HCT116 (cell line): ENCODE results near the gene IL6R. TPM values are rescaled to one million over a fixed set of nuclear protein-coding genes. Genes with fewer than 3 reads are reported as not detected.

Experiments used
- ATAC-seq: fragments of 200-7000 bp; cut with Tn5 transposase; 2 replicates; pipeline ENCODE4 v1.9.1; 2020; ENCODE audit warnings: mild to moderate bottlenecking, moderate library complexity
- BruUV-seq: library from RNA; stranded (reverse); fragments of 400-500 nt; replicated peaks from 2 replicates; lab custom pipeline; 2021; lab: Mats Ljungman, UMichigan
- CTCF ChIA-PET: fragments of 300-600 bp; sonication (Branson Sonifier 250); formaldehyde crosslinking; loops from one replicate; lab custom pipeline; 2021; ENCODE audit warnings: antibody characterized with exemption; lab: Charles Lee
- POLR2A ChIA-PET: fragments of 300-600, 350-600 bp; sonication (Branson Sonifier 250); formaldehyde crosslinking; loops from one replicate; lab custom pipeline; 2021; ENCODE audit warnings: antibody characterized with exemption; lab: Charles Lee
- RAD21 ChIA-PET, 2 experiments: fragments of 300-600 bp; sonication (Branson Sonifier 250); formaldehyde crosslinking; loops; one replicate each; lab custom pipeline; 2023; ENCODE audit warnings: low total read pairs in 2 of 2; ENCODE audit not compliant: uncharacterized antibody in 2 of 2, unreplicated experiment in 2 of 2, low non-redundant PET in 1 of 2; lab: Charles Lee
- DNase-seq: peaks from one replicate; pipeline ENCODE4 v3.0.0-alpha.2; 2010; ENCODE audit warnings: low read depth, low spot score
- H2AFZ ChIP-seq: fragments of 200-600 bp; shearing (Covaris generic), sonication (generic); 2 replicates; pipeline ENCODE4 v1.6.1; 2017; ENCODE audit warnings: low read depth, mixed run types, mixed read lengths, antibody characterized with exemption, low read length; ENCODE audit not compliant: poor library complexity, severe bottlenecking
- H3K27ac ChIP-seq: 2 replicates; pipeline ENCODE4 v1.5.1; 2012; ENCODE audit warnings: low read depth, low read length
- H3K27me3 ChIP-seq: fragments of 200-600 bp; sonication (generic); 2 replicates; pipeline ENCODE4 v1.6.1; 2016; ENCODE audit warnings: mixed run types, low read length, mixed read lengths; ENCODE audit not compliant: insufficient read depth
- H3K36me3 ChIP-seq, 2 experiments: fragments of 200-500 bp in 1 of 2; fragments of 200-600 bp in 1 of 2; sonication (Bioruptor generic) in 1 of 2; sonication (generic) in 1 of 2; 2 replicates each; pipeline versions ENCODE4 v1.5.1 to v1.6.1; 2014 to 2016; ENCODE audit warnings: low read length in 2 of 2, inconsistent platforms in 1 of 2, mixed read lengths in 1 of 2, mixed run types in 1 of 2; ENCODE audit not compliant: insufficient read depth in 2 of 2, control insufficient read depth in 1 of 2
- H3K4me1 ChIP-seq, 2 experiments: fragments of 200-600 bp in 1 of 2; sonication (generic) in 1 of 2; 2 replicates each; pipeline versions ENCODE4 v1.5.1 to v1.6.1; 2012 to 2017; ENCODE audit warnings: low read length in 2 of 2, inconsistent platforms in 1 of 2, mild to moderate bottlenecking in 1 of 2, mixed read lengths in 1 of 2, mixed run types in 1 of 2, moderate library complexity in 1 of 2; ENCODE audit not compliant: insufficient read depth in 2 of 2, control insufficient read depth in 1 of 2
- H3K4me2 ChIP-seq: fragments of 200-600 bp; sonication (generic); 2 replicates; pipeline ENCODE4 v1.6.1; 2017; ENCODE audit warnings: mixed run types, low read length, mixed read lengths
- H3K4me3 ChIP-seq, 2 experiments: fragments of 200-600 bp in 1 of 2; sonication (generic) in 1 of 2; replicated peaks in 1 of 2; 2 replicates each; pipeline ENCODE4 v1.5.1; 2011 to 2016; ENCODE audit warnings: low read length in 2 of 2, control low read depth in 1 of 2, low read depth in 1 of 2, mild to moderate bottlenecking in 1 of 2, mixed read lengths in 1 of 2, mixed run types in 1 of 2
- H3K79me2 ChIP-seq: fragments of 200-600 bp; sonication (generic); 2 replicates; pipeline ENCODE4 v1.6.1; 2017; ENCODE audit warnings: mild to moderate bottlenecking, mixed run types, low read length, moderate library complexity, mixed read lengths; ENCODE audit not compliant: insufficient read depth
- H3K9ac ChIP-seq: fragments of 200-600 bp; sonication (generic); 2 replicates; pipeline ENCODE4 v1.6.1; 2016; ENCODE audit warnings: low read length, mixed read lengths
- H3K9me2 ChIP-seq: fragments of 200-600 bp; sonication (generic), shearing (Covaris generic); 2 replicates; pipeline ENCODE4 v1.6.1; 2017; ENCODE audit warnings: mixed run types, mild to moderate bottlenecking, moderate library complexity; ENCODE audit not compliant: insufficient read depth
- H3K9me3 ChIP-seq, 2 experiments: fragments of 200-500 bp in 1 of 2; fragments of 200-600 bp in 1 of 2; sonication (Bioruptor generic) in 1 of 2; sonication (generic) in 1 of 2; 2 replicates each; pipeline ENCODE4 v1.6.1; 2014 to 2017; ENCODE audit warnings: low read length in 2 of 2, mixed read lengths in 2 of 2, inconsistent platforms in 1 of 2, low read depth in 1 of 2, mild to moderate bottlenecking in 1 of 2, mixed run types in 1 of 2, moderate library complexity in 1 of 2; ENCODE audit not compliant: control insufficient read depth in 1 of 2, insufficient read depth in 1 of 2
- H4K20me1 ChIP-seq: fragments of 200-600 bp; sonication (generic), shearing (Covaris generic); 2 replicates; pipeline ENCODE4 v1.6.1; 2017; ENCODE audit warnings: mixed run types, mild to moderate bottlenecking, moderate library complexity; ENCODE audit not compliant: insufficient read depth
- CBX3 ChIP-seq: IDR thresholded peaks from 2 replicates; pipeline ENCODE4 v1.6.1; 2012; ENCODE audit warnings: low read depth
- CTCF ChIP-seq, 3 experiments: fragments of 200-600 bp in 1 of 3; sonication (generic) in 1 of 3; IDR thresholded peaks in 2 of 3; conservative IDR thresholded peaks in 1 of 3; 2 replicates each; pipeline ENCODE4 v1.5.1; 2012 to 2017; ENCODE audit warnings: low read depth in 2 of 3, low read length in 2 of 3, antibody characterized with exemption in 1 of 3, borderline replicate concordance in 1 of 3, control low read depth in 1 of 3, mild to moderate bottlenecking in 1 of 3, mixed read lengths in 1 of 3, mixed run types in 1 of 3, moderate library complexity in 1 of 3; ENCODE audit not compliant: insufficient read depth in 1 of 3
- EGR1 ChIP-seq: IDR thresholded peaks from 2 replicates; pipeline ENCODE4 v1.6.1; 2012; ENCODE audit warnings: low read depth
- JUND ChIP-seq: IDR thresholded peaks from 2 replicates; pipeline ENCODE4 v1.6.1; 2012
- POLR2A ChIP-seq: IDR thresholded peaks from 2 replicates; pipeline ENCODE4 v1.7.0; 2011; ENCODE audit warnings: borderline replicate concordance; ENCODE audit not compliant: insufficient read depth, insufficient read length; ENCODE audit errors: extremely low read depth
- RAD21 ChIP-seq: IDR thresholded peaks from 2 replicates; pipeline ENCODE4 v1.6.1; 2012; ENCODE audit warnings: low read depth, mild to moderate bottlenecking
- SRF ChIP-seq: IDR thresholded peaks from 2 replicates; pipeline ENCODE4 v1.6.1; 2012; ENCODE audit warnings: low read depth
- TCF7L2 ChIP-seq: IDR thresholded peaks from 2 replicates; pipeline ENCODE4 v1.7.0; 2011; ENCODE audit warnings: borderline replicate concordance, inconsistent platforms; ENCODE audit not compliant: insufficient read depth, insufficient read length; ENCODE audit errors: extremely low read depth
- YY1 ChIP-seq: IDR thresholded peaks from 2 replicates; pipeline ENCODE4 v1.6.1; 2011; ENCODE audit warnings: low read length, low read depth, moderate library complexity, mild to moderate bottlenecking; ENCODE audit not compliant: insufficient replicate concordance; ENCODE audit errors: extremely low read depth
- ZBTB33 ChIP-seq: IDR thresholded peaks from 2 replicates; pipeline ENCODE4 v1.6.1; 2011; ENCODE audit warnings: mild to moderate bottlenecking, low read length, moderate library complexity; ENCODE audit not compliant: insufficient replicate concordance; ENCODE audit errors: extremely low read depth
- ZFX ChIP-seq: fragments of 450-650 bp; IDR thresholded peaks from 2 replicates; pipeline ENCODE4 v1.6.1; 2017
- intact Hi-C: fragments of 100-400 bp; cut with micrococcal nuclease; formaldehyde crosslinking; loops from 2 replicates; pipeline ENCODE4 v1.10.0; 2022
- total RNA-seq: library from RNA; stranded (reverse); gene quantifications from one replicate; pipeline ENCODE4 v1.2.1, GENCODE V29; 2021; ENCODE audit not compliant: unreplicated experiment

Gene IL6R
- total RNA-seq, 1 experiment from 2014 or later = 6.8 TPM

- intact Hi-C loops = loop anchor here (1.0 to 10.0 kb wide), 7 partner anchors 66 to 397 kb away; partner anchors contain the start of gene ATP8B2
- POLR2A ChIA-PET = interaction anchor here (0.6 to 1.1 kb wide), 2 partner anchors 46 to 127 kb away, joined by 3 to 4 read pairs; no protein-coding TSS in a partner anchor
- H3K9me2 ChIP-seq = no peaks in the 10 kb centered on the region
- peak; percentile 88 for ATAC-seq
- TF ChIP-seq POLR2A (no peak), TCF7L2 (no peak), YY1 (peak; percentile 81), RAD21 (peak; percentile 97), CBX3 (peak; percentile 37; the same call in 1 of the 2 replicates), ZFX (0 out of 2 replicates have a peak, but pooled peaks have one; percentile 12), EGR1 (no peak), CTCF (IDR thresholded peaks at IDR 0.05 in 2 of 3, conservative IDR thresholded peaks at IDR 0.05 in 1 of 3; ENCODE audit: borderline replicate concordance in 1 of 3, insufficient read depth in 1 of 3, low read depth in 2 of 3, low read length in 2 of 3) (peak; percentile 85 to 97 (median 95)), SRF (peak; percentile 91), ZBTB33 (no peak), JUND (no peak)
- H3K4me1 ChIP-seq = peaks cover 9 to 57% of the 10 kb centered on the region in 2 experiments
- no peak overlapping the region for H3K27ac ChIP-seq
- no peaks in the 10 kb centered on the region for H3K27me3 ChIP-seq
- peak overlapping the region; percentile 28; the same call in 1 of the 2 replicates for H3K4me2 ChIP-seq
- DNase-seq = peak; percentile 86
- peak overlapping the region; percentile 72 for H2AFZ ChIP-seq
- no peaks in the 10 kb centered on the region for H3K9me3 ChIP-seq
- H3K4me3 ChIP-seq = no peak overlapping the region
- no peaks in the 10 kb centered on the region for H3K36me3 ChIP-seq
- CTCF ChIA-PET = interaction anchor here (0.6 to 4.0 kb wide), 15 partner anchors 12 to 538 kb away, joined by 3 to 62 read pairs (median 4); partner anchors contain the start of gene KCNN3
- H3K79me2 ChIP-seq = no peaks in the 10 kb centered on the region
- no peaks in the 10 kb centered on the region for H4K20me1 ChIP-seq
- peak overlapping the region; percentile 21; the same call in 1 of the 2 replicates for H3K9ac ChIP-seq
- RAD21 ChIA-PET = interaction anchor here (0.8 to 2.3 kb wide), 4 partner anchors 66 to 67 kb away, joined by 3 to 8 read pairs (median 6); no protein-coding TSS in a partner anchor
- BruUV-seq = no TSS peak
Observed at GRCh38 chr1:154479764-154480421, 74.8 kb downstream of the IL6R start.
